Endothelial cell of umbilical vein (primary cell): ENCODE data around the gene LRRC47. TPM values are rescaled to one million over a fixed set of nuclear protein-coding genes. Genes with fewer than 3 reads are reported as not detected.

ENCODE experiments used
- BruUV-seq: library from RNA; stranded (reverse); fragments of 400-500 nt; replicated peaks from 2 replicates; lab custom pipeline; 2021; lab: Mats Ljungman, UMichigan
- CTCF ChIA-PET: fragments of 300-600, 350-600 bp; sonication (Branson Sonifier 250); formaldehyde crosslinking; loops from one replicate; lab custom pipeline; 2021; ENCODE audit warnings: antibody characterized with exemption, inconsistent platforms; lab: Charles Lee
- POLR2A ChIA-PET: fragments of 300-600, 350-600 bp; sonication (Branson Sonifier 250); formaldehyde crosslinking; loops from one replicate; lab custom pipeline; 2021; ENCODE audit warnings: antibody characterized with exemption, inconsistent platforms; lab: Charles Lee
- DNase-seq: peaks from one replicate; pipeline ENCODE4 v3.0.0-alpha.2; 2011; ENCODE audit warnings: low read depth, low spot score
- FAIRE-seq: peaks from 2 replicates; lab custom pipeline; 2011; peaks lifted over from hg19 to GRCh38; lab: Jason Lieb, UNC
- H2AFZ ChIP-seq: 2 replicates; pipeline ENCODE4 v1.6.0; 2012; ENCODE audit warnings: low read depth, low read length, control low read depth, inconsistent platforms
- H3K27ac ChIP-seq: 2 replicates; pipeline ENCODE4 v1.5.1; 2011; ENCODE audit warnings: low read depth, mild to moderate bottlenecking, control low read depth, low read length, moderate library complexity; ENCODE audit not compliant: insufficient read depth
- H3K27me3 ChIP-seq, 2 experiments: 2 replicates each; pipeline versions ENCODE4 v1.6.0 to v1.6.1; 2011; ENCODE audit warnings: low read length in 2 of 2, mixed read lengths in 1 of 2; ENCODE audit not compliant: control insufficient read depth in 2 of 2, insufficient read depth in 2 of 2
- H3K36me3 ChIP-seq, 2 experiments: 2 replicates in 1 of 2; 3 replicates in 1 of 2; pipeline ENCODE4 v1.5.1; 2011; ENCODE audit warnings: low read length in 2 of 2, mild to moderate bottlenecking in 1 of 2, moderate library complexity in 1 of 2; ENCODE audit not compliant: control insufficient read depth in 2 of 2, insufficient read depth in 2 of 2; ENCODE audit errors: extremely low read depth in 1 of 2
- H3K4me1 ChIP-seq: 3 replicates; pipeline ENCODE4 v1.5.1; 2011; ENCODE audit warnings: mild to moderate bottlenecking, low read length; ENCODE audit not compliant: control insufficient read depth, insufficient read depth; ENCODE audit errors: extremely low read depth
- H3K4me2 ChIP-seq: 2 replicates; pipeline ENCODE4 v1.6.1; 2011; ENCODE audit warnings: low read length, control low read depth, mixed read lengths; ENCODE audit not compliant: insufficient read depth
- H3K4me3 ChIP-seq, 3 experiments: fragments of 200-600 bp in 1 of 3; sonication (generic), shearing (Covaris generic) in 1 of 3; replicated peaks in 1 of 3; 2 replicates each; pipeline ENCODE4 v1.5.1; 2011 to 2016; ENCODE audit warnings: control low read depth in 3 of 3, low read length in 3 of 3, mild to moderate bottlenecking in 2 of 3, inconsistent platforms in 1 of 3, low read depth in 1 of 3, moderate library complexity in 1 of 3; ENCODE audit not compliant: insufficient read depth in 1 of 3
- H3K79me2 ChIP-seq: 2 replicates; pipeline ENCODE4 v1.6.0; 2012; ENCODE audit warnings: low read length, inconsistent platforms; ENCODE audit not compliant: control insufficient read depth, insufficient read depth
- H3K9ac ChIP-seq: replicated peaks from 2 replicates; pipeline ENCODE3; 2011; ENCODE audit warnings: low read length, control low read depth; ENCODE audit not compliant: insufficient read depth; ENCODE audit errors: extremely low read depth
- H3K9me1 ChIP-seq: replicated peaks from 3 replicates; pipeline ENCODE4 v1.6.0; 2011; ENCODE audit warnings: mild to moderate bottlenecking, low read length; ENCODE audit not compliant: control insufficient read depth, insufficient read depth; ENCODE audit errors: extremely low read depth
- H3K9me3 ChIP-seq: replicated peaks from 2 replicates; pipeline ENCODE4 v1.5.1; 2012; ENCODE audit warnings: low read length, inconsistent platforms; ENCODE audit not compliant: control insufficient read depth, insufficient read depth
- H4K20me1 ChIP-seq: replicated peaks from 2 replicates; pipeline ENCODE3; 2011; ENCODE audit warnings: mild to moderate bottlenecking, low read length; ENCODE audit not compliant: control insufficient read depth, insufficient read depth; ENCODE audit errors: extremely low read depth
- EZH2 ChIP-seq: IDR thresholded peaks from 2 replicates; pipeline ENCODE4 v1.6.1; 2012; ENCODE audit warnings: borderline replicate concordance, low read depth, mild to moderate bottlenecking, moderate library complexity, low read length, inconsistent platforms; ENCODE audit not compliant: severe bottlenecking
- FOS ChIP-seq: IDR thresholded peaks from 2 replicates; pipeline ENCODE4 v1.6.1; 2011; ENCODE audit warnings: mild to moderate bottlenecking, low read length, moderate library complexity, borderline replicate concordance; ENCODE audit not compliant: insufficient read depth
- GATA2 ChIP-seq: IDR thresholded peaks from 2 replicates; pipeline ENCODE4 v1.7.0; 2011; ENCODE audit warnings: low read depth, mild to moderate bottlenecking, moderate library complexity, mixed read lengths, low read length; ENCODE audit not compliant: insufficient read length, insufficient read depth
- JUN ChIP-seq: IDR thresholded peaks from 2 replicates; pipeline ENCODE4 v1.6.1; 2011; ENCODE audit warnings: borderline replicate concordance, low read depth; ENCODE audit not compliant: insufficient read length, insufficient read depth
- MAX ChIP-seq: IDR thresholded peaks from 2 replicates; pipeline ENCODE4 v1.6.1; 2011; ENCODE audit not compliant: insufficient read depth, insufficient read length
- MYC ChIP-seq: IDR thresholded peaks from one replicate; pipeline ENCODE4 v1.6.1; 2011; ENCODE audit warnings: mild to moderate bottlenecking, low read depth, low read length
- POLR2A ChIP-seq: IDR thresholded peaks from 2 replicates; pipeline ENCODE4 v1.6.1; 2012; ENCODE audit warnings: low read depth, mild to moderate bottlenecking, control low read depth, low read length
- POLR2AphosphoS5 ChIP-seq: IDR thresholded peaks from 2 replicates; pipeline ENCODE4 v1.6.1; 2012; ENCODE audit warnings: low read depth, mild to moderate bottlenecking, control low read depth, low read length, moderate library complexity; ENCODE audit not compliant: insufficient read depth
- dilution Hi-C: fragments of 300-500 bp; cut with MboI; formaldehyde crosslinking; loops from one replicate; pipeline ENCODE4 v1.15.0; 2019; ENCODE audit warnings: low sequenced_read_pairs; ENCODE audit not compliant: extremely low pct_ligation_motif_present
- intact Hi-C: fragments of 100-400 bp; cut with micrococcal nuclease; formaldehyde crosslinking; loops from one replicate; pipeline ENCODE4 v1.10.0; 2022
- polyA plus RNA-seq, 4 experiments: library from polyadenylated mRNA; depleted of rRNA in 3 of 4; stranded (reverse) in 3 of 4; unstranded in 1 of 4; fragments of >200 nt; gene quantifications; 2 replicates each; pipeline versions ENCODE4 v1.2.1 to v1.2.3, GENCODE V29; 2011 to 2012; ENCODE audit warnings: missing spikeins in 1 of 4
- total RNA-seq: library from RNA; stranded (reverse); gene quantifications from 2 replicates; pipeline ENCODE4 v1.2.3, GENCODE V29; 2021
- TF ChIP-seq, protein P1 (sequence below), 2 donors: IDR thresholded peaks; 1 replicate in 1 of 2; 2 replicates in 1 of 2; pipeline ENCODE4 v1.5.1; 2011; ENCODE audit warnings: low read length in 2 of 2, mild to moderate bottlenecking in 2 of 2, moderate library complexity in 2 of 2, control low read depth in 1 of 2, inconsistent platforms in 1 of 2, low read depth in 1 of 2; ENCODE audit not compliant: insufficient read depth in 1 of 2; ENCODE audit errors: extremely low read depth in 1 of 2

Gene LRRC47
- total and polyA plus RNA-seq, 2 donors (not counting 3 experiments of a cell fraction or from before 2014, with no cell fraction given), result 23.7 to 42.5 TPM

DNA sequence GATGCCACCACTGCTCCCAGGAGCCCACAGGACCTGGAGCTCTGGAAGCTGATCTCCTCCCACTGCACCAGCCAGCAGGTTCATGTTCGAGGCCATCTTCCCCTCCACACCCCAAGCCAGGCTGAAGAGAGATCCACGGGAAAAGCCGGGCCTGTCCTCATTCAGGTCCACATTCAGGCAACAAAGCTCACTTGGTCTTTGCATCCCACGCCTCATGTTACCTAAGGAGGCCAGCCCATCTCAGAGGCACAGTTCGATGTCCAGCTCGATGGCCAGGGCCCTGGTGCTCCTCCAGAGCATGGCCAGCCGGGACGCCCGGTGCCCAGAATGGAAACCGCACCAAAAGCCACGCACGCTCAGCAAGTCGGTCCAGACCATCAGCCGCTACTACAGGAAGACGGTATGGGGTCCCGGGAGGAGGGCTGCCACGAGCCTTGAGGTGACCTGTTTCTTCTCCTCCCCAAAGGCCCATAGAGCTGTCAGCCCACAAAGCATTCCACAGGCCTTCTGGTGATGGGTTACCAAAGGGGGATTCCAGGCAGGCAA is 43.8 kb downstream of the LRRC47 start, which contains the start of gene CCDC27:
CCDC27 (plus strand) TSS at position 51 of the 546 bp plus-strand sequence; CDS start at position 83, 32 bp downstream.
- intact Hi-C loops, result no loop called here
- CTCF ChIA-PET, result interaction anchor here (1.1 kb wide), 1 partner anchor 28 kb away, joined by 3 read pairs; no protein-coding TSS in a partner anchor
- no TSS peak for BruUV-seq

More for the DNA sequence above, 43.8 kb downstream of the LRRC47 start, which contains the start of gene CCDC27:
- Histone ChIP-seq H3K9me3 (no peaks in the 10 kb centered on the region), H3K9ac (no peak within 1 kb of the TSS), H3K4me1 (peaks cover 4% of the 10 kb centered on the region), H3K27me3 (peaks cover 0 to 8% of the 10 kb centered on the region in 2 experiments), H3K4me3 (no peak within 1 kb of the TSS), H2AFZ (no peak within 1 kb of the TSS), H3K9me1 (no peaks in the 10 kb centered on the region), H3K4me2 (no peak within 1 kb of the TSS), H3K36me3 (no peaks in the 10 kb centered on the region), H3K79me2 (no peaks in the 10 kb centered on the region), H3K27ac (no peak within 1 kb of the TSS), H4K20me1 (no peaks in the 10 kb centered on the region)
- POLR2A ChIA-PET, result no interaction called here
- dilution Hi-C loops, result no loop called here
- TF ChIP-seq GATA2, result no peak
- no peak for TF ChIP-seq POLR2A
- TF ChIP-seq POLR2AphosphoS5, result no peak
- no peak for TF ChIP-seq JUN
- no peak for TF ChIP-seq MAX
- TF ChIP-seq FOS, result no peak
- no peak for TF ChIP-seq EZH2
- TF ChIP-seq, protein P1, sequence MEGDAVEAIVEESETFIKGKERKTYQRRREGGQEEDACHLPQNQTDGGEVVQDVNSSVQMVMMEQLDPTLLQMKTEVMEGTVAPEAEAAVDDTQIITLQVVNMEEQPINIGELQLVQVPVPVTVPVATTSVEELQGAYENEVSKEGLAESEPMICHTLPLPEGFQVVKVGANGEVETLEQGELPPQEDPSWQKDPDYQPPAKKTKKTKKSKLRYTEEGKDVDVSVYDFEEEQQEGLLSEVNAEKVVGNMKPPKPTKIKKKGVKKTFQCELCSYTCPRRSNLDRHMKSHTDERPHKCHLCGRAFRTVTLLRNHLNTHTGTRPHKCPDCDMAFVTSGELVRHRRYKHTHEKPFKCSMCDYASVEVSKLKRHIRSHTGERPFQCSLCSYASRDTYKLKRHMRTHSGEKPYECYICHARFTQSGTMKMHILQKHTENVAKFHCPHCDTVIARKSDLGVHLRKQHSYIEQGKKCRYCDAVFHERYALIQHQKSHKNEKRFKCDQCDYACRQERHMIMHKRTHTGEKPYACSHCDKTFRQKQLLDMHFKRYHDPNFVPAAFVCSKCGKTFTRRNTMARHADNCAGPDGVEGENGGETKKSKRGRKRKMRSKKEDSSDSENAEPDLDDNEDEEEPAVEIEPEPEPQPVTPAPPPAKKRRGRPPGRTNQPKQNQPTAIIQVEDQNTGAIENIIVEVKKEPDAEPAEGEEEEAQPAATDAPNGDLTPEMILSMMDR (IDR thresholded peaks at IDR 0.05; ENCODE audit: extremely low read depth in 1 of 2, insufficient read depth in 1 of 2, low read depth in 1 of 2, low read length in 2 of 2), result no peak
- TF ChIP-seq MYC, result no peak
- DNase-seq, result no peak
- FAIRE-seq, result no peak
